GM12864 (cell line): ENCODE results near the gene UPK3BL2.
A peak's percentile ranks its signal among the peaks of the same experiment; 100 is the strongest.
"Not testable (repeated sequence)": the region's sequence is repeated elsewhere in the genome, so short reads cannot be mapped to it uniquely, and the experiment has no call there.

ENCODE experiments used
- DNase-seq: peaks from one replicate; pipeline ENCODE4 v3.0.0-alpha.2; 2011; ENCODE audit warnings: low read depth
- H3K4me3 ChIP-seq: 2 replicates; pipeline ENCODE4 v1.5.1; 2011; ENCODE audit warnings: mild to moderate bottlenecking, low read depth, low read length, control low read depth

Gene UPK3BL2

DNA sequence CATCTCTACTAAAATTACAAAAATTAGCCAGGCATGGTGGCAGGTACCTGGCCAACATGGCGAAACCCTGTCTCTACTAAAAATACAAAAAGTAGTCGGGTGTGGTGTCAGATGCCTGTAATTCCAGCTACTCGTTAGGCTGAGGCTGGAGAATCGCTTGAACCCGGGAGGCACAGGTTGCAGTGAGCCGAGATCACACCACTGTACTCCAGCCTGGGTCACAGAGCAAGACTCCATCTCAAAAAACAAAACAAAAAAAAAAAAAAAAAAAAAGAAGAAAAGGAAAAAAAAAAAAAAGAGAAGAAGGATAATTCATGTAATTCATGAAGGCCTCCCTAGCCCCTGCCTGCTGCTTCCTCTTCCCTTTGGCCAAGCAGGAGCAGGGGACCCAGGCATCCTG lies 2.9 kb downstream of the UPK3BL2 start:
- not testable (repeated sequence) for DNase-seq, H3K4me3 ChIP-seq

DNA sequence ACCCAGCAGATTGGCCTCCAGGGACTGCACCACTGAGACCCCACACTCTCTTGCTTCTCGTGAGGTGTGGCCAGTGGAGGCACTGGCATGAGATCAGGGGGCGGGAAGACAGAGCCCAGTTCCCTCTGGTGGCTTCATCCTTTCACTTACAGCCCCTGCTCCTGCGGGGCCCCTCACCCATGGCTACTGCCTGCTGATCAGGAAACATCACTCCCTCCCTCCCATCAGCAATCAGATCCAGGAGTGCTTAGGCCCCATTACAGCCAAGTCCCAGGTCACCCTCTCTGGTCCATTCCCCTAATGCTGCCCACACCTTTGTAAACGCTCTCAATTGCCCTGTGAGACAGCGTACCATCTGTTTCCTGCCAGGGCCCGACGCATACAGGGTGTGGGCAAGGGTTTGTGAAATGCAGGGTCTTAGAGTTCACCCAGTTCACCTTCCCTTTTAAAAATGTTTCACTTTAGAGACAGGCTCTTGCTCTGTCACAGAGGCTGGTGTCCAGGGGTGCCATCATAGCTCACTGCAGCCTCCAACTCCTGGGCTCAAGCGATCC lies 8.4 kb downstream of the UPK3BL2 start:
- DNase-seq, H3K4me3 ChIP-seq: not testable (repeated sequence)

DNA sequence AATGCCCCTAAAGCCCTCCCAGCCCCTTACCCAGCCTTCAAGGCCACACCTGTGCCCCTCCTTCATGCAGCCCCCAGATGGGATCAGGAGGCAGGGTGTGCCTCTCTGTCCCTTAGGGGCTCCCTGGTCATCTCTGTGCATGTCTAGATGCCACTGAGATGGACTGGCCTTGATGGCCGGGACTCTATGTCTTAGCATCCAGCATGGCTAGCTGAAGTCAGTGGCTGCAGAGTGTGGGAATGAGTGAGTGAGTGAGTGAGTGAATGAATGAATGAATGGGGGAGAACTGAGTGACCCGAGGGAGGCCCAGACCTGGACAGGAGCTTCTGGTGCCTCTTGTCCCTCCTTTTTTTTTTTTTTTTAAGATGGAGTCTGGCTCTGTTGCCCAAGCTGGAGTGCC lies 11.4 kb downstream of the UPK3BL2 start:
- not testable (repeated sequence) for H3K4me3 ChIP-seq, DNase-seq

DNA sequence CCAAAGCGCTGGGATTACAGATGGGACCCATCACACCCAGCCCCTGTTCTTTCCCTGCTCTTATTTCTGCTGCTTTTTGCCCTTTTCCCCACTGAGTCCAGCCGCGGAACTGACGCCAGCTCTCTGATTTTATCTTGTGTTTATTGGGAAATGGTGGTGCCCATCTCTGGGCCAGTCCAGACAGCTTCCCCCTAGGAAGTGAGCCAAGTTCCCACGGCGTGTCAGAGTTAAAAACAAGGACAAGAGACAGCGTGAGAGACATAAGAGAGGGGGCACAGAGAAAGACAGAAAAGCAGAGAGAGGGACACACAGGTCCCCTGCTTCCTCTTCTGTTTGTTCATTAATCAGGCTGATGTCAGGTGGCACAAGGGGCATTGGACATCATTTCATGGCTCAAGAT lies 11.9 kb downstream of the UPK3BL2 start:
- DNase-seq, H3K4me3 ChIP-seq: not testable (repeated sequence)

DNA sequence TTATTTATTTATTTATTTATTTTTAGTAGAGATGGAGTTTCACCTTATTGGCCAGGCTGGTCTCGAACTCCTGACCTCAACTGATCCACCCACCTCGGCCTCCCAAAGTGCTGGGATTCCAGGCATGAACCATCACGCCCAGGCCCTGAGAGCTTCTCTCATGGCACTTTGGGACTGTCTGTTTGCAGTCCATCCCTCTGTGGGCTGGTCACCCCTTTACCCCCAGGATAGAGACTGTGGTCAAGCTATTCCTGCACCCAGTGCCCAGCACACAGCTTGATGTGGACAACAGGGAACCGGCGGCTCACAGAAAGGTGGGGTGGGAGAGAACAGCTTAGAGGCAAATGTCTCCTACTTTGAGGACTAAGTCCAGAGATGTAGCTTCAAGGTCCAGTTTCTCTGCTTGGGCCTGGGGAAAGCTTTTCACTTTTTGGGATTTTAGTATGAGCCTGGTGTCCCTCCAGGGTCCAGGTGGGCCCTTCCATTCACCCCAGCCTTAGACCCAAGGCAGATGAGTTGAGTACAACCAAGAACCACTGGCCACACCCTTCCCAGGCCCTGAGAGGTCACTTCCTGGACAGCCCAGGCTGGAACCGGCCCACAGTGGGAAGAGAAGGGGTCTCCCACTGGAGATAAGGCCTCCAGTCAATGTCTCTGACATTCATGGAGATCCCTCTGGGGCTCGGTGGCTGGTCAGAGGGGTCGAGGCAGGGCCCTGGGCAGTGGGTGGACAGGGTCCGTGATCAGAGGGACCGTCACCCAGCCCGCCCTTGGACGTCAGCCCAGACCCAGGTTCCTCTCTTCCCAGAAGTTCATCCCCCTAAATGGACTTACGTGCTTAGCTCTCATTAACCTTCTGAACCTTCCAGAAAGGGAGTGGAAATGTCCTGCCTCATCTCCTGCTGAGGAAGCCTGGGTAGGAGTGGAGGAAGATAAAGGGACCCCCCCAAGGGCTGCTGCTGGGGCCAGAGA lies 15.4 kb downstream of the UPK3BL2 start:
- H3K4me3 ChIP-seq, DNase-seq: not testable (repeated sequence)

DNA sequence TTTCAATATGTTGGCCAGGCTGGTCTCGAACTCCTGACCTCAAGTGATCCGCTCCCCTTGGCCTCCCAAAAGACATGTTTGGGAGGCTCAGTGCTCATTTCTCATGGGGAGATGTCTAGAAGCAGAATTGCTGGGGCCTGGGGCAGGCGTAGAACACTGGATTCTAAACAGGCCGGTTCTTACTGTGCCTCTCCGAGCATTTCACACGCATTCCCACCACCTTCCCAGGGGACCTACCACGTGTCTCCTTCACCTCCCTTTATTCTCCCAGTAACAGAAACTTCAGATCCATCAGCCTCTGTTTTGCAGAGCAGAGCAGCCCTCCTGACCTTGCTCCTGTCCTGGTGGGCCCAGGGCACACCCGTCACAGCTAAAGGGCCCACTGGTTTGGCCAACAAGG lies 16.3 kb downstream of the UPK3BL2 start:
- not testable (repeated sequence) for DNase-seq, H3K4me3 ChIP-seq

DNA sequence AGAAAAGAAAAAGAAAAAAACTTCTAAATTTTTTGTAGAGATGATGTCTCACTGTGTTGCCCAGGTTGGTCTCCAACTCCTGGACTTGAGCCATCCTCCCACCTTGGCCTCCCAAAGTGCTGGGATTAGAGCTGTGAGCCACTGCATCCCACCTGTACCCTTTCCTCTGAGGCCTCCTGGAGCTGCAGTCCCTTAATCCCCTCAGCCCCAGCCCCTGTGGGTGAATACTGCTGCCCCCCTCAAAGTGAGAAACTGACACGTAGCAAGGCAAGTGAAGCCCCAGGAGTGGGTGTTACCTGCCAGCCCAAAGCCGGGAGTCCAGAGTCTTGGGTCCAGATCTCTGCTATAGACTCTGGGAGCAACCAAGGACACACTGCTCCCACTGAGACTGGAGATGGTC lies 18.7 kb downstream of the UPK3BL2 start:
- not testable (repeated sequence) for DNase-seq, H3K4me3 ChIP-seq

DNA sequence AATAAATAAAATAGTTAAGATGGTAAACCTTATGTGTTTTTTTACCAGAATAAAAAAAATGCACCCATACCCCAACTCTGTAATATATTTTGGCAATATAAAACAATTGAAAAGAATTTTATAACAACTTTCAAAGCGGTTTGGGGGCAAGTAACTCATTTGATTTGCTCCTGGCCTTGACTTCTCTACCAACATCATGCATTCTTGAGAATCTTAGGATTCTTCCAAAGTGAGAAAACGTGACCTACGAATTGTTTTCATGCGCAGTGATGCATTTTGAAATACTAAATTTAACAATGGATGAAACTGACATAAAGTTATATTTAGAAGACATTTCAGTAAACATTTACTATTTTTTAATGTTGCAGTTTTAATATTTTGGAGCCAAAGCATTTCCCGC lies 22.7 kb downstream of the UPK3BL2 start:
- DNase-seq, result not testable (repeated sequence)

DNA sequence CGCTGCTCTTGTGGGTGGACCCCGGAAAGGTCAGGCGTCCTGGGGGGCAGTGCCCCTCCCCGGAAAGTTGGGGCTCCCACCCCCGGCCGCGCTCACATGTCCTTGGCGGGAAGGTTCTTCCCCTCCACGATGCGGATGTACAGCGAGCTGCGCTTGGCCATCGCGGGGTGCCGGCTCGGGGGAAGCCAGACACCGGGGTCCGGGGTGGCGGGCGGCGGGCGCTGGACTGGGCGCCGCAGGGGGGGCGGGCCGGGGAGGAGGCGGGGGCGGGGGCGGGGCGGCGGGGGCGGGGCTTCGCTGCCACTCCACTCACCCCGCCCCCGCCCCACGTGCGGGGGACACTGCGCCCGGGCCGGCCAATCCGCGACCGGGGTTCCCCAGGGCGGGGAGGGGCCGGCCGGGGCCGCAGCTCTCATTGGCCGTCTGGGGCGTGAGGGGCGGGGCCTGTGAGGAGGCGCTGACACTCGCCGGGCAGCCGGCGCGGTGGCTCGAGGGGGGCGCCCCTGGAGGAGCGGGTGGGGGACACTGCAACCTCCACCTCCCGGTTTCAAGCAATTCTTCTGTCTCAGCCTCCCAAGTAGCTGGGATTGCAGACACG lies 25.8 kb downstream of the UPK3BL2 start, which contains the start of gene RASA4B:
TSS of gene RASA4B (minus strand) at position 228 of the 598 bp plus-strand sequence. CDS start at position 161, 67 bp downstream.
- not testable (repeated sequence) for DNase-seq
- peak within 1 kb of the TSS; percentile 35; the same call in 1 of the 2 replicates for H3K4me3 ChIP-seq

More for the DNA sequence above, 22.7 kb downstream of the UPK3BL2 start:
- H3K4me3 ChIP-seq, result not testable (repeated sequence)

DNA sequence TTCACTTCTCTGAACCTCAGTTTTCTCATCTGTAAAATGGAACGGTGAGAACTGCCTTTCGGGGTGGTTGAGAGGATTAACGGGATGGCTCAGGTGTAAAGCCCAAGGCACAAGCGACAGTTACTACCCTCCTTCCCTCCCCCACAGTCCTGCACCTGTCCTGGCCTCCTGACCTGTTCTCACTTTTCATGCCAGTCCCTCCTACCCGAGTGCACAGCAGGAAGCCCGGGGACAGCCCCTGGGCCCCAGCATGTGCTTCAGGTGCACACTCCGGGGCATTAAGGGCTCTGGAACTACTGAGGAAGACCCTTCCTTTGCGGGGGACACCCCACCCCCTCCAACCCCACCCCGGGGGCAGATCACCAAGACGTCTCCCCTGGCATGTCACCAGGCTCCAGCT lies 26.5 kb downstream of the UPK3BL2 start:
- H3K4me3 ChIP-seq, DNase-seq: not testable (repeated sequence)

DNA sequence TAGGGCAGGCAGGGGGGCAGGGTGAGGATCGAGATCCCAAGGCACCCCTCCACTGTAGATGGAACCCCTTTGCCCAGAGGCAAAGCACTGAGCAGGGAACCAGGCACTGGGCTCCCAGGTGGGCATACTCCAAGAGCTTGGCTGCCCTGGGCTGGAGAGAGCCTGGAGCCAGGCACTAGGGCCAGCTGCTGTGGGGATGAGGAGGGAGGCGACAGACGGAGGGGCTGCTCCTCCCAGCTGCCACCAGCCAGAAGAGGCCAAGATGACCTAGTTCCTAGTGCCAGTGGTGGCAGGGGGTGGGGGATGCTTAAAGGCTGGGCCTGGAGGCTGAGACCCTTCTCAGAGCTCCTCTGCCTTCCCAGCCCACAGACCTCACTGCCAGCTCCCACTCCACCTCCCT lies 27.6 kb downstream of the UPK3BL2 start:
- not testable (repeated sequence) for H3K4me3 ChIP-seq, DNase-seq

DNA sequence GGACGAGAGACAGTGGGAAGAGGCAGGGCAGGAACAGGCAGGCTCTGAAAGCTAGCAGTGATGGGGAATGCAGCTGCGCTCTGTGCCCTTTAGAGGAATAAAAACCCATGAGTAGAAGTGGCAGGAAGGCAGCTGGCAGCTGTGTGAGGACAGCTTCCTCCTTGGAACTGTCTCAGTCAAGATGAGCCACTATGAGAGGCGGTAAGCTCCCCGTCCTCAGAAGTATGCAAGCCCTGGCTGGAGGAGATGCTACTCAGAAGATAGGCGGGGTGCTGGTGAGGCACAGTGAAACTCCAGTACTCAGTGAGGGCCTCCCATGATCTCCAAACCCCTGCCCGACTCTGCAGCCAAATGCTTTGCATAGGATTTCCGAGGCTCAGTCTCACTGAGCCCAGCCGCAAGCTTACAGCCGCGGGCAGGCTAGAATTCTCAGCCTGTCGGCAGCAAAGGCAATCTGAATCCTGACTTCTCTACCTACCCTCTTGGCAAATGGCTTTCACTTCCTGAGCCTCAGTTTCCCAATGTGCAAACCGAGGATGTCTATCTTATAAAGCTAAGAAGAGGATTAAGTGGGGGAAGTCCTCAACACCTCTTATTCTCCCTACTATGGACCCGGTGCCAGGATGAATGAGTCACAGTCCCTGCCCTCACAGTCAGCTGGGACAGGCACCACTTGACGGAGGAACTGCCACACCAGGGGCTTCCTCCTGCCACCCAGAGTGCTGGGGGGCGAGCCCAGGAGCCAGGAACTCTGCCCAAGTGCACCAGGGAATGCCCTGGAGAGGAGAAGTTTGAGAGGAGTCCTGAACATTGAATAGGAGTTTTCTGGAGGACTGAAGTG lies 28.4 kb downstream of the UPK3BL2 start:
- DNase-seq, H3K4me3 ChIP-seq: not testable (repeated sequence)

DNA sequence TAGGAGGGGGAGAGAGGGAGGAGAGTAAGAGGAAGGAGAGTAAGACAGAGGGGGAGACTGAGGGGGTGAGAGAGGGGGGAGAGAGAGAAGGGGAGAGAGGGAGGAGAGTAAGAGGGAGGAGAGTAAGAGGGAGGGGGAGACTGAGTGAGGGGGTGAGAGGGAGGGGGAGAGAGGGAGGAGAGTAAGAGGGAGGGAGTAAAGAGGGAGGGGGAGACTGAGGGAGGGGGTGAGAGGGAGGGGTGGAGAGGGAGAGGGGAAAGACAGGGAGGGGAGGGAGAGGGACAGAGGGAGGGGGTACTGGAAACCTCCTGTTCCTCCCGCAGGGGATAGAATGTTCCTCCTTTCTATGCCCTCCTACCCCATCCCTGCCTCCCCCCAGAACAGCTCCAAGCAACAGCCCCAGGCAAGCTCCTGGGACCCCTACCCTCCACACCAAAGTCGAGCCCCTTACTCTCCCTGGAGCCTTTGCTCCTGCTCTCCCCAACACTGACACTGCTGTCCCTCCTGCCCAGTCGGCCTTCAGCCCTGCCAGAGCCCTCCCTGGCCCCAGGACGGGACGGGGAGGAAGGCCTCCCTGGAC lies 30.8 kb downstream of the UPK3BL2 start:
- peak overlapping the region; percentile 22 for H3K4me3 ChIP-seq
- DNase-seq, result peak; percentile 47

DNA sequence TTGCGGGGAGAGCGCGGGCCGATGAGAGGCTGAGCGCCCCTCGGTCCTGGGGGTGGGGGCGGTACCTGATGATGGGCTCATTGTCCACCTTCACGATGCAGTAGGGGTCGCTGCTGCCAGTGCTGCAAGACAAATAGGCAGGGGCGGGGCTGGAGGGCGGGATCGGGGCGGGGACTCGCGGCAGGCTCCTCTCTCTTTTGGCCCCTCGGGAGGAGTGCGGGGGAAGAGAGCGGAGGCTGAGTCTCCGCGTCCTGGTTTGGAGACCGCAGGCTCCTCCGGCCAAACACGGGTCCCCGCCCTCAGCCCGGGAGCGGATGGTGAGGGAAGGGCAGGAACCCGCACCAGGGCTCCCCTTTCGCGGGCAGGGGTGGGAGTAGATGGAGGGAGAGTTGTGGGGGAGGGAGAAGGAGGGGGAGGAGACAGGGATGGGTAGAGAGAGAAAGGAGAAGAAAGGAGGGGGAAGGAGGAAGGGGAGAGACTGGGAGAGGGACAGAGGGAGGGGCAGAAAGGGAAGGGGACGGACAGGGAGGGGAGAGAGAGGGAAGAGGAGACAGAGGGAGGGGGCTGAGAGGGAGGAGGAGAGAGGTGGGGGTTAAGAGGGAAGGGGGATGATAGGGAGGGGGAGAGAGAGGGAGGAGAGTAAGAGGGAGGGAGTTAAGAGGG lies 31.5 kb downstream of the UPK3BL2 start:
- not testable (repeated sequence) for H3K4me3 ChIP-seq, DNase-seq

DNA sequence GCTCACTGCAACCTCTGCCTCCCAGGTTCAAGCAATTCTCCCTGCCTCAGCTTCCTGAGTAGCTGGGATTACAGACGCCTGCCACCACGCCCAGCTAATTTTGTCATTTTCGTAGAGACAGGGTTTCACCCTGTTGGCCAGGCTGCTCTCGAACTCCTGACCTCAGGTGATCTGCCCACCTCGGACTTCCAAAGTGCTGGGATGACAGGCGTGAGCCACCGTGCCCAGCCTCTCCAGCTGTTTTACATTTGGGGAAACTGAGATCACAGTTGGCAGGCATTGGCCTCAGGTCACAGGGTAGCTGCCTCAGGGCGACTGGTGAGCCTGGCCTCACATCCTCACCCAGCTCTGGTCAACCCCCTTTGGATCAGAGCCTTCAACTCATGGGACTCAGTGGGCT lies 32.9 kb downstream of the UPK3BL2 start:
- H3K4me3 ChIP-seq, DNase-seq: not testable (repeated sequence)

DNA sequence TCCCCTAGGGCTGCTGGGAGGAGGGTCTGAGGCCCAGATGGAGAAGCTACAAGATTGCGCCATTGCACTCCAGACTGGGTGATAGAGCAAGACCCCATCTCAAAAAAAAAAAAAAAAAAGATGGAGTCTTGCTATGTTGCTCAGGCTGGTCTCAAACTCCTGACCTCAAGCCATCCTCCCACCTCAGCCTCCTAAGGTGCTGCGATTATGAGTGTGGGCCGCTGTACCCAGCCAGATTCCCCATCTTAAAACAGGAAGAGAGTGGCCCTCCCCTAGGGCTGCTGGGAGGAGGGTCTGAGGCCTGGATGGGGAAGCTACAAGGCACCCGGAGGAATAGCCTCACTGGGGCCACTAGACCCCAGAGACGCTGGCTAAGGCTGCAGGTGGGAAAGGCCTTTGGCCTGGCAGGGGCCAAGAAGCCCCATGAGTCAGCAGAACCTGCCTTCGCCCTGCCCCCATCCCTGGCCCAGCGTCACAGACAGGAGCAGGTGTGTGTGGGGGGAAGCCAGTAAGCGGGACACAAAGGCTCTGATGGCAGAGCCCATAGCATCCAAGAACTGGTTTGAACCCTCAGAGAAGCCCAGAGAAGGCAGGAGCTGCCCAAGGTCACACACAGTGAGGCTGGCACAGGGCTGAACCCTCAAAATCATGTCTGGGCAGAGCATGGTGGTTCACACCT lies 35.9 kb downstream of the UPK3BL2 start:
- DNase-seq, result not testable (repeated sequence)

DNA sequence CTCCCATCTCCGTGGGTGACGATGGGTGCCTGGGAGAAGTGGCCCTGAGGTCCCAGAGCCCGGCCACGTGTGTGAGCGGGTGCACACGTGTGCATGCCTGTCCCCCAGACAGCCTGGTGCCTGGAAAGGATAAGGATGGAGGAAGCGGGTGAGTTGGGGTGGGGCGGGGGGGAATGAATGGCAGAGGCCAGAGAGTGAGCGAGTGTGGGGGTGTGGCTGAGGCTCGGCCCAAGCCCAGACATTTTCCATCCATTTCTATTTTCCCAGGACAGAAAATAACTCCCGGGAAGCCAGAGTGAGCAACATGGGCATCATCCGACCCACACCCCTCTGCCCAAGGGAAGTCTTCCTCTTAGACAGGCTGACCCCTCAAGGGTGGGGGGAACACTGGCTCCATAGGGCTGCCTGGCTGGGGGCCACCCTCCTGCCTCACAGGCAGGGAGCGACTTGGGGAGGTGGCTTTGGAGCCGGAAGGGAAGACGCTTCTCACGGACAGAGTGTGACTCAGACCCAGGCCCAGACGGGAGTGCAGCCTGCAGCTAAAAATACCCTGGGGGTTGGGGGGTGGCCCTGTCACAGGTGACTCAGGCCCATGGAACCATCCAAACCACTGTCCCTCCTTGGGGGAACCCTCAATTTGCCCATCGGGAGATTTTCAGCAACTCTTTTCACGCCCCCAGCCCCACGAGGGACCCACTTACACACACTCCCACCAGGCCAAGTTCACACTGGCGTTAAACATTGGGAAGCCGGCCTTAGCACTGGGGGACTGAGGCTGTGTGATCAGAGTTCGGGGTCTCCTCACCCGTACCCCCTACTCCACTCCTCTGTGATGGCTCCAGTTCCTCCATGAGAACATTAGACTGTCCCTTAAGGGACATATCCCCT lies 38.0 kb downstream of the UPK3BL2 start:
- H3K4me3 ChIP-seq, DNase-seq: not testable (repeated sequence)

More for the DNA sequence above, 35.9 kb downstream of the UPK3BL2 start:
- not testable (repeated sequence) for H3K4me3 ChIP-seq
